H54 (cell line): ENCODE measurements around the gene RNPEPL1.
"Not testable (repeated sequence)": the region's sequence is repeated elsewhere in the genome, so short reads cannot be mapped to it uniquely, and the experiment has no call there.

Experiments used
- DNase-seq: peaks from one replicate; pipeline ENCODE4 v3.0.0; 2011; ENCODE audit warnings: low spot score, mixed read lengths; ENCODE audit not compliant: insufficient read length
- FAIRE-seq: peaks from 3 replicates; lab custom pipeline; 2011; peaks lifted over from hg19 to GRCh38; lab: Jason Lieb, UNC
- POLR2A ChIP-seq: IDR thresholded peaks from 2 replicates; pipeline ENCODE4 v1.6.1; 2011; ENCODE audit warnings: low read depth, mild to moderate bottlenecking, low read length

The RNPEPL1 gene

GRCh38 chr2:240567872-240568677, at the start of gene RNPEPL1:
TSS of gene RNPEPL1 (plus strand) at chr2:240568484. CDS start at chr2:240568587, 103 bp downstream.
- no peak for TF ChIP-seq POLR2A
- FAIRE-seq (no peak), DNase-seq (no peak)

- FAIRE-seq (no peak), DNase-seq (no peak)
- TF ChIP-seq POLR2A, result no peak
Measured at GRCh38 chr2:240518981-240519380, 49.3 kb upstream of the RNPEPL1 start.

- TF ChIP-seq POLR2A, result no peak
- FAIRE-seq (no peak), DNase-seq (no peak)
Measured at GRCh38 chr2:240519396-240520129, 48.7 kb upstream of the RNPEPL1 start.

GRCh38 chr2:240520130-240520973, 47.9 kb upstream of the RNPEPL1 start:
- no peak for DNase-seq
- no peak for FAIRE-seq
- TF ChIP-seq POLR2A, result no peak

- no peak for TF ChIP-seq POLR2A
- no peak for DNase-seq
- FAIRE-seq, result no peak
Measured at GRCh38 chr2:240520974-240521350, 47.3 kb upstream of the RNPEPL1 start.

GRCh38 chr2:240521885-240522284, 46.4 kb upstream of the RNPEPL1 start:
- not testable (repeated sequence) for FAIRE-seq, DNase-seq

- TF ChIP-seq POLR2A, result no peak
- FAIRE-seq (no peak), DNase-seq (no peak)
Measured at GRCh38 chr2:240522406-240522805, 45.9 kb upstream of the RNPEPL1 start.

GRCh38 chr2:240523451-240524281, 44.6 kb upstream of the RNPEPL1 start:
- DNase-seq (no peak), FAIRE-seq (no peak)

GRCh38 chr2:240524963-240525718, 43.1 kb upstream of the RNPEPL1 start:
- no peak for FAIRE-seq
- no peak for DNase-seq
- no peak for TF ChIP-seq POLR2A

More at GRCh38 chr2:240523451-240524281, 44.6 kb upstream of the RNPEPL1 start:
- TF ChIP-seq POLR2A, result no peak

- no peak for TF ChIP-seq POLR2A
- DNase-seq (no peak), FAIRE-seq (no peak)
Measured at GRCh38 chr2:240525802-240526201, 42.5 kb upstream of the RNPEPL1 start.

GRCh38 chr2:240526521-240526920, 41.8 kb upstream of the RNPEPL1 start:
- FAIRE-seq (no peak), DNase-seq (no peak)
- TF ChIP-seq POLR2A, result no peak

GRCh38 chr2:240527153-240527750, 41.0 kb upstream of the RNPEPL1 start:
- FAIRE-seq, result no peak
- DNase-seq, result no peak
- TF ChIP-seq POLR2A, result no peak
